Eye (tissue), 1 donor: Measurements from ENCODE around the gene KNCN.

Experiments used
- DNase-seq: peaks from one replicate; pipeline ENCODE4 v3.0.0-alpha.2; 2015

The KNCN gene

DNA sequence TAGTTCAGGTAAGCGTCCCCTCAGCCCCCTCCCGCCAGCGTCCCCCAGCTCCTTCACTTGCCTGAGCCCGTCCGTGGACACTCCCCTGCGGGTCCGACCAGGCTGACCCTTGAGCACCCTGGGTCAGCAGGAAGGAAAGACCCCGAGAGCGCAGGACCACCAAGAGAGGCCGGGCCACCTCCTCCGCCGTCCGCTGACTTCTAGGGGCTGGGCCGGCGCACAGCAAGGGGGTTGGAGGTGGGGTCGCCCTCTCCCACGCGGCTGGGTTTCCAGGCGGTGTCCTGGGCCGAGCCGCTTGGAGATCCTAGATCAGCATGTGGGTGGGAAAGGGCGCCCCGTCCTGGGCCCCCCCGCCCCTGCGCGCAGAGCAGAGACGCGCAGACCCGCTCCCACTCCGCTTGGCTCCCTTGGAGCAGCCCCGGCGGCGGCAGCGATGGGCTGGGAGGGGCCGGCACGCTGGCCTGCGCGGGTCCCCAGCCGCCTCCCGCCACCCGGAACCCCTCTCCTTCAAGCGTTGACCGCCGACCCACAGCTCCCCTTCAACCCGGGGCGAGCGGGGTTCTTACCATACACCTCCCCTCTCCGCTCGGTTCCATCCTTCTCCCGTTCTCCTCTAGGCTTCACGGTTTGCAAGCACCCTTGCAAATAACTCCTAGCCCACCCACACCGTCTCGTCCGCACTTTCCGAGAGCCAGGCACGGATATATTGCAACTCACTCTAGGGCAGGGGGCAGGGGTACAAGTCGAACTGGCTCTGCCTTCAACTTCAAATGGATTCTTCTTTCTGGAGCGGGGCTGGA, 7.5 kb downstream of the KNCN start:
- peak; percentile 53 for DNase-seq

DNA sequence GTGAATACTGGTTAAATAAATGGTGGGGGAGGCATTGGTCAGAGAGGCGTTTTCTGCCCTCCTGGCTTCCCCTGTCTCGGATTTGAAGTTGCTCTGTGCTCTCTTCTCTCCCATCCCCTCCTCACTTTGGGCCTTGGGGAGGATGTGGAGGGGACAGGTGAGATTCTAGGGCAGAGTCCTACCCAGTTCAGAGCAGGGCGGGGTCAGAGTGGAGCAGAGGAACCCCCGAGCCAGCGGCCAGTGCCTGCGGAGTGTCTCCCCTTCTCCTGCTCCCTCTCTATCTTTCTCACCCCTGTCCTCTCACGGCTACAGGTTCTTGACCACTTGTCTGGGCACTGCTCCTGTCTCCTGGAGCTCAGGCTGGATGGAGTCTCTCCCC, 8.1 kb downstream of the KNCN start:
- no peak for DNase-seq

DNA sequence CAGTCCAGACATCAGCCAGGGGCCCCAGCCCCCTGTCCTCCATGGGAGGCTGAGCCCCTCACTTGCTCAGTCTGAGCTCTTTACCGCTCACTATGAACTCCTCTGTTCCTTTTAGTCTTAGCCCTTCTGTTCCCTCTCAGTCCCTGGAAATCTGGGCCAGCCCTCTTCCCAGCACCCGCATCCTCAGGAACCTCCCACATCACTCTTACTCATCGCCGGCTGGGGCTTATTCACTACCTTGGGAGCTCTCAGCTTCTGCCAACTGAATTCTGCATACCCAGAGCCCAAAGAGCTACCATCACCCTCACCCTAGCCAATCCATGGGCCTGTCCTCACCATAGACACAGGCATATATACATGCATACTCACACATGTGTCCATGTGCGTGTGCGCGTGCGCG, 11.5 kb downstream of the KNCN start:
- DNase-seq = no peak

DNA sequence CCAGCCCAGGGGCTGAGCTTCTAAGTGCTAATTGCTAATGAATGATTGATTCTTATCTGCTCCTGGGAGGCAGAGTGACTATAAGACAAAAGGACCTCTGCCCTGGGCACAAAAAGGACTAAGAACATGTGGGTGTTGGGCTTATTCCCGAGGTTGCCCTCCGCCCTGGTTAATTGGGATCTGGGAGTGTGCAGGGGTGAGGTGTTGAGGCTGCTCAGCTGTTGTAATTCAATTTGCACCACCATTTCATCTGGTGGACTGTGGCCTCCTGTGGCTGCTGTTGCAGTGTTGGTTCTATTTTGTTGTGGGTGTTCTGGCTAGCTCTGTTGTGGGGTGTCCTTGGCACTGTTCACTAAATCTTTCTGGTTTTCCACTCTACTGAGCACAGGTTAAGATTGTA, 13.3 kb downstream of the KNCN start:
- no peak for DNase-seq

DNA sequence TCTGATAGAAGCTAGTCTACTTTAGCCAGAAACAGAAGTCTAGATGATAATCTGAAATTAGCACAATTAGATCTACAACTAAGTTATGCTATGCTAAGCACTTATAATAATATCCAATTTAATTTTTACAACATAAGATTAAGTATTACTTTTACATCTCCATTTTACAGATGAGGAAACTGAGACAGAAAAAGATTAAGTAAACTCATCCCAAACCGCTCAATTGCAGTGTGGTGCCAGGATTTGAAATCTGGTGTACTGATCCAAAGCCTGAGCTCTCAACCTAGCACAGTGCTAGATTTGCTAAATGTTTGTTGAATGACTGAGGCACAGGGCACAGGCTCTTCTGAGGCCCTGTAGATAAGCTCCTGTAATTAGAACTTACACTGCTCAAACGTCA, 13.8 kb downstream of the KNCN start:
- no peak for DNase-seq

- DNase-seq = no peak
These were observed 14.9 kb downstream of the KNCN start for GRCh38 chr1:46536527-46536926.

DNA sequence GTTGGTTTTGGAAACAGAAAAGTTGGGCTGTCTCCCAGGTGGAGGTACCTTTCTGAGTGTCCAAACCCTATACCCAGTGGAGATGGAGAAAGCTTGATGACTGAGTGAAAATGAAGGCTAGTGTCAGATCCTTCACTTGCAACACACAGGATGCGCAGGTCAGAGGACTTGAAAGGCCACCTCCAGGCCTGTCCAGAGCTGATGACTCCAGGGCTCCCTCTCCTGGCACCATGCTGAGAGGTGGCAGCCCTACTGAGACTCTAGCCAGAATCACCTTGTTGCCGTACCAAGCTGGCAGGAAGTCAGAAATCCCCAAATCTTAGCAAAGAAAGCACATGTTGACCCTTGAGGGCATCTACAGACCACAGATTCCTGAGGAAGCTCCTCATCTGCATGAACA, 16.4 kb downstream of the KNCN start:
- DNase-seq = no peak

DNA sequence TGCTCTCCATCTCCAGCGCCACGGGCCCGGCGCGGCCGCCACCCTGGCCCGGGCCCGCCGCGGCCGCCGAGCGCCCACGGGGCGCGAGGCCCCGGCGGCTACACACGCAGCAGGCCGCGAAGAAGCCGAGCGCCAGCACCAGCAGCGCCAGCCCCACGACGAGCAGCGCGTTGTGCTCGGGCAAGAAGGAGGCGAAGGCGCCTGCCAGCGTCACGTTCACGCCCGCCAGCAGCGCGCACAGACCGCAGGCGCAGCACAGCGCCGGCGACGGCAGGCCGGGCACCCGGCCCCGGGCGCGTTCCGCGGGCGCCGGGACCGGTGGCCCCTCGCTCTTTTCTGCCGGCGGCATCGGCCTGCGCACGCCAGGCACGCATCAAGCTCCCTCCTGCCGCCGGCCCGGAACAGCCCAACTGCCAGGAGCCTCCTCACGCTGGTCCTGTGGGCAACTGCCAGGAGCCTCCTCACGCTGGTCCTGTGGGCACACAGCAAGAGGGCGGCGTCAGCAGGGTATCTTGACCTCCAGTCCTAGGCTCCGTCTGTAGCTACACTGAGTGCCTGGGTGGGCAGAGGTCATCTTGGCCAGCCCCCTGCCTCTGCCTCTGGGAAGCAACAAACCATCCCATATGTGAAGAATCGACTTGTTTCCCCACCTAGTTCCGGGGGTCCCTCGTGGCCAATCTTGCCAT, 18.1 kb downstream of the KNCN start:
- DNase-seq = peak; percentile 72

GRCh38 chr1:46532498-46533178, 18.8 kb downstream of the KNCN start:
- DNase-seq = peak; percentile 89

GRCh38 chr1:46532095-46532494, 19.4 kb downstream of the KNCN start:
- no peak for DNase-seq

DNA sequence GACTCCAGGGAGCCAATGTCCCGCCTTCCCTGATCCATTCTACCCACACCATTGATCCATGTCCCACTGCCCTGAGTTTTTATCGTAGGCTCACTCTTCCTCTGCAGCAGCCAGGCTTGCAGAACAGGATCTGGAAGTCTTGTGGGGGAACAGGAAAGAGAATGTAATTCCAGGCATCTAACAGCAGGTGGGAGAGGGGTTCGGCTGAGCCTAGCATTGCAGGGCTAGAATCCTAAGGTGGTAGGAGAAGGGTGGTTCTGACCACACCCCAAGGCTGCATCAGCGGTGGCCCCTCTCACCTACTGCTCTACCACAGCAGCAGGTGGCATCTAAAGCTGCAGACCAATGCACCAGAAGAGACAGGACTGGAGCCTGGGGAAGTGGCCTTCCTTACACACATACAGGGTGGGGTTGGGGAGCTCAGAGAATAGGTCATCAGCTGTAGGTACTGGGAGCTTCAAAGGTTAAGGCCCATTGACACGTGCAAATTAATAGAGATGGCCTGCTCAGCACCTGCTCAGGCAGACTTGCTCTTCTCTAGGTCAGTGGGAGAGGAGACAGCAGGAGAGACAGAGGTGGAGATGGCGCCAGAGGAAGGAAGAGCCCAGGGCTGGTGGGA, 20.5 kb downstream of the KNCN start:
- peak; percentile 42 for DNase-seq

- no peak for DNase-seq
These were observed 21.1 kb downstream of the KNCN start for GRCh38 chr1:46530311-46530710.

DNA sequence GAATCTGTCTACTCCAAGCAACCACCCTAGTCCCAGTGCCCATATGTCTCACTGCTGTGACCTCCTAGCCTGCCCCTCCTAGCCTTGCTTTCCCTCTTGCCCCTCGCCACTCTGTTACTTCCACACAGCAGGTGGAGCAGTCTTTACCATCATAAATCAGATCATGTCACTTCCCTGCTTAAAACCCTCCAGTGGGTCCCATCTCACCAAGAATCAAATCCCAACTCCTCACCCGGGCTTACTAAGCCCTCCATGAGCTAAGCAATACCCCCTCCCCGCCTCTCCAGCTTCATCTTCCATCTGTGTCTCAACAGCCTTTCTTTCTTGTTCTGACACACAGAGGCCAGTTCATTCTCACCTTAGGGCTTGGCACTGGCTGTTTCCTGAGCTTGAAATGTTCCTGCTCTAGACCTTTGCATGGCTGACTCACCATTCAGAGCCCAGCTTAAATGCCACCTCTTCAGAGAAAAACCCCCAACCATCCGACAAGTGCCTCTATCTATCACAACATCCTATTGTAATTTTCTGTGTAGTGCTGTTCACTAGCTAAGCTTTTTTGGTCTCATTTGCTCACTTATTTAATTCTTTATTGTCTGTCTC, 22.3 kb downstream of the KNCN start:
- DNase-seq = no peak

GRCh38 chr1:46528297-46528955, 23.0 kb downstream of the KNCN start:
- no peak for DNase-seq

GRCh38 chr1:46527474-46528296, 23.8 kb downstream of the KNCN start:
- peak; percentile 92 for DNase-seq

DNA sequence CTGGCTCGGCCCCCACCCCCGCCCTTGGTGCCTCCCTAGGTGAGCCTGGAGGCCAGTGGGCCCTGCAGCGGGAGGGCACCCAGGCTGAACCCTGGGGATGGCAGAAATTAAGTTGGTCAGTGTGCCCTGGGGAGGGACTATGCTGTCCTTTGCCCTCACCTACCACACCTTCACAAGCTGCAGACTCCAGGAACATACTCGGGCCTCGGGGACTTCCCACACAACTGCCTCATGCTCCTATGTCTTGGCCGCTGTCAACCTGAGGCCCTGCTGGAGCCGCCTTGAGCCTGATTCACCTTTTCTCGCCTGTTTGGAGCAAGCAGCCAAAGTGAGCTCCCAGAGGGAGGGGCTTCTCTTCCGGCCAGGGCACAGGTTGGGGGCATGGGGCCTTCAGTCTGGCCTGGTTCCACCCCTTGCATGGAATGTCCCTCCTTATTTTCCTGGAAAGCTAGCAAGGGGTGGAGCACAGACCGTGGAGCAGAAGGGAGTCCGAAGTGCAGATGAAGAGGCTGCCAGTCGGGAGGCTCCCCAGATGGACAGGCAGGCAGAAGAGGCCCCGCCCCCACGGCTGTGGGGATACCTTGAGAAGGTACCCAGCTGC, 24.7 kb downstream of the KNCN start:
- peak; percentile 24 for DNase-seq

DNA sequence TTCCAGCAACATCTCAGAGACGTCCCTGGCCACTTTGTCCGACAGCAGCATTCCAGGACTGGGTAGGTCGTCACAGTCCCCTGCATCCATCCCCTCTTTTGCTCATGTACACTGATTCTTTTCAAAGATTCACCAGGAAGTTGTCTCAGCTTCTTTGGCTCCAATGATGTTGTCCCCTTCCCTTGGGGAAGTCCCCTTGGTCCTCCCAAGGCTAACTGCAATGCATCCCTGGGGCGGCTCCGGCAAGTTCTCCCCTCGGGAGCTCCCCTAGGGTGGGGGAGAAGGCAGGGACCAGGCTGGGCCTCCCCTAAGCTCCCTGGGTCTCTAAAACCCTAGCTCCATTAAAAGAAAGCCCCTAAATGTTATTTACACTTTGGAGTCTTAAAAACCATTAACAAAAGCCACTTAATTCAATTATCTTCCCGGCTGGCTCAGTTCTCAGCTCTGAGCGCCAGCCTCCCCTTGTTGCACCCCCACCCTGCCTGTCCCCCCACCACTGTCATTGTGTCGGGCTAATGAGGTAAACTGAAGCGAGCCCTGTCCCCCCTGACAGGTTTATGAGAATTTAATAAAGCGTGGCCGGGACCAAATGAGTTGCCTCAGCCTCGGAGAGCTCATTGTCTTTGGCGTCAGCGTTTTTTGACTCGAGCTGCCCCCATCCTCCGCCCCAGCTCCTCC, 25.3 kb downstream of the KNCN start:
- peak; percentile 52 for DNase-seq

DNA sequence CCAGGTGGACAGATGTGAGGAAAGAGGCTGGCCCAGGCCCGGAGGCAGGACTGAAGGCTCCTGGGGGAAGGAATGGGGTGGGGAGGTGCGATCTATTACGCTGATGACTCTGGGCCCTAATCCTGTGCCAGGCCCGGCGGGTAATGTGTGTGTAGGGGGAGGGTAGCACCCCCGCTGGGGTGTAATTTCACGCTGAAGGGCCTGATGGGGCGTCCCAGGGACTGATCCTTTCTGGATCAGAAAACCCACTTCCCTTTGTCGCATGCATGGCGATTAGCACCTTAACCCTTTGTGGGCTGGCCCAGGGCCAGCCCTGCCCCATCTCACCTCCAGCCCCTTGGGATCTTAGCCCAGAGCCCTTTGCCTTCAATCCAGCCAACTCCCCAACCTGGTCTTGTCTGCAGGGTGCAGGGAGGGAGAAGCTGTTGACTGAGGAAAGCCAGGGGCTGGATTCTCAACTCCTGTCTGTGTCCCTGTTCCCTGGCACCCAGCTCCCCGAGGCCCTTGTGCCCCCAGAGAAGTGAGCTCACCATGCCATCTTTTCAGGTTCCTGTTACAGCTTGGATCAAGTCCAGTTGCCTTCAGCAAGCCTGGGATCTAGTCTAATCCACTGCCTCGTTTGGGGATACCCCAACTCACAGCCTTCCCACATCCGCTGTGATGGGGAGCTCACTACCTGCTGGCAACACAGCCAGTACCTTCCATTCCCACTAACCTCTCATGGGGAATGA, 26.0 kb downstream of the KNCN start:
- DNase-seq = peak; percentile 68

DNA sequence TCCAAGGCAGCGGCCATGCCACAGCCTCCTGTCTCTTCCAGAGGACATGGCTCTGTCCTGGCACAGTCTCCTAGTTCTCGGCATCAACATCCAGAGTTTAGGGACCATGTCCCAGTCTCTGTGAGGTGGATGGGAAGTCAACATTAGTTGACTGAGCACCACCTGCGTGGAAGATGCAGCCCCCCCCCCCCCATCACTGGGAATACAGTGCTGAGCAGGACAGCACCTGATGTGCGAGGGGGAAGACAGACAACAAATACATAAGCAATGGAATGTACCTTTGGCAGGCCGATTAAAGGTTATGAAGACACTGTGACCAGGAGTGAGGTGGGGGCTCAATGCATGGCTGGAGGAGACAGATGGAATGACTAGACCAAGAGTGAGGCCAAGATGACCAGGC, 26.6 kb downstream of the KNCN start:
- peak; percentile 27 for DNase-seq
